GM12878 (cell line): ENCODE measurements around the gene RHOBTB1. TPM values are rescaled to one million over a fixed set of nuclear protein-coding genes. Genes with fewer than 3 reads are reported as not detected.

Source experiments
- ATAC-seq: fragments of 200-7000 bp; cut with Tn5 transposase; 3 replicates; pipeline ENCODE4 v1.9.1; 2020; ENCODE audit warnings: mild to moderate bottlenecking, moderate library complexity
- BruUV-seq: library from RNA; stranded (reverse); fragments of 400-500 nt; replicated peaks from 2 replicates; lab custom pipeline; 2021; lab: Mats Ljungman, UMichigan
- CTCF ChIA-PET: fragments of 300-600 bp; sonication (Branson Sonifier 250); formaldehyde crosslinking; extraction: SDS; loops from one replicate; lab custom pipeline; 2021; ENCODE audit warnings: inconsistent platforms; lab: Yijun Ruan, JAX
- POLR2A ChIA-PET: fragments of 350-600 bp; formaldehyde crosslinking; extraction: SDS; loops from one replicate; lab custom pipeline; 2021; ENCODE audit warnings: inconsistent platforms; lab: Charles Lee
- RAD21 ChIA-PET: fragments of 300-600 bp; sonication (Branson Sonifier 250); formaldehyde crosslinking; loops from one replicate; lab custom pipeline; 2023; ENCODE audit warnings: antibody characterized with exemption; ENCODE audit not compliant: unreplicated experiment; lab: Charles Lee
- SMC1A ChIA-PET: fragments of 300-600 bp; sonication (Branson Sonifier 250); formaldehyde crosslinking; loops from one replicate; lab custom pipeline; 2023; ENCODE audit not compliant: unreplicated experiment, uncharacterized antibody; lab: Charles Lee
- DNase-seq: peaks from one replicate; pipeline ENCODE4 v3.0.0-alpha.2; 2011; ENCODE audit warnings: low read depth, low spot score
- FAIRE-seq: peaks from 3 replicates; lab custom pipeline; 2011; peaks lifted over from hg19 to GRCh38; lab: Jason Lieb, UNC
- H2AFZ ChIP-seq: 2 replicates; pipeline ENCODE4 v1.6.0; 2011; ENCODE audit warnings: low read depth, low read length, control low read depth; ENCODE audit not compliant: control insufficient read depth
- H3K27ac ChIP-seq: 2 replicates; pipeline ENCODE4 v1.5.1; 2011; ENCODE audit warnings: control low read depth; ENCODE audit not compliant: control insufficient read depth, insufficient read depth
- H3K27me3 ChIP-seq, 2 experiments: replicated peaks in 1 of 2; 2 replicates each; pipeline versions ENCODE4 v1.6.0 to v1.6.1; 2011; ENCODE audit warnings: low read length in 1 of 2; ENCODE audit not compliant: control insufficient read depth in 2 of 2, insufficient read depth in 2 of 2
- H3K36me3 ChIP-seq, 2 experiments: 2 replicates each; pipeline ENCODE4 v1.5.1; 2011; ENCODE audit warnings: low read length in 1 of 2; ENCODE audit not compliant: control insufficient read depth in 2 of 2, insufficient read depth in 2 of 2
- H3K4me1 ChIP-seq: 2 replicates; pipeline ENCODE4 v1.6.1; 2011; ENCODE audit warnings: mild to moderate bottlenecking, low read length, moderate library complexity, mixed read lengths; ENCODE audit not compliant: control insufficient read depth, insufficient read depth
- H3K4me2 ChIP-seq: 2 replicates; pipeline ENCODE4 v1.6.0; 2011; ENCODE audit warnings: control low read depth; ENCODE audit not compliant: control insufficient read depth, insufficient read depth
- H3K4me3 ChIP-seq: fragments of 200-600 bp; sonication (generic); 2 replicates; pipeline ENCODE4 v1.5.1; 2016
- H3K79me2 ChIP-seq: 2 replicates; pipeline ENCODE4 v1.6.0; 2011; ENCODE audit warnings: low read length; ENCODE audit not compliant: control insufficient read depth, insufficient read depth
- H3K9ac ChIP-seq: 2 replicates; pipeline ENCODE4 v1.8.0; 2011; ENCODE audit warnings: low read length, control low read depth, mixed read lengths; ENCODE audit not compliant: control insufficient read depth, insufficient read depth
- H3K9me3 ChIP-seq: replicated peaks from 3 replicates; pipeline ENCODE4 v1.5.1; 2011; ENCODE audit warnings: mild to moderate bottlenecking, low read length; ENCODE audit not compliant: control insufficient read depth, insufficient read depth
- H4K20me1 ChIP-seq: 2 replicates; pipeline ENCODE4 v1.6.0; 2011; ENCODE audit not compliant: control insufficient read depth, insufficient read depth
- CBFB ChIP-seq: IDR thresholded peaks from 2 replicates; pipeline ENCODE4 v1.6.1; 2016; ENCODE audit warnings: antibody characterized with exemption, low read depth
- CREM ChIP-seq: IDR thresholded peaks from 2 replicates; pipeline ENCODE4 v1.6.1; 2014; ENCODE audit warnings: antibody characterized with exemption, low read depth
- HDGF ChIP-seq: fragments of 450-650 bp; IDR thresholded peaks from 2 replicates; pipeline ENCODE4 v1.6.1; 2016; ENCODE audit warnings: antibody characterized with exemption
- IKZF1 ChIP-seq: fragments of 450-650 bp; conservative IDR thresholded peaks from 2 replicates; pipeline ENCODE4 v1.6.1; 2017; ENCODE audit warnings: antibody characterized with exemption, mild to moderate bottlenecking
- MEF2A ChIP-seq: IDR thresholded peaks from 2 replicates; pipeline ENCODE4 v1.6.1; 2011; ENCODE audit warnings: low read depth, mild to moderate bottlenecking, low read length, moderate library complexity; ENCODE audit not compliant: insufficient read depth
- NR2F1 ChIP-seq: fragments of 450-650 bp; conservative IDR thresholded peaks from 2 replicates; pipeline ENCODE4 v1.6.1; 2017; ENCODE audit warnings: mild to moderate bottlenecking
- RCOR1 ChIP-seq: conservative IDR thresholded peaks from 2 replicates; pipeline ENCODE4 v1.6.1; 2012; ENCODE audit warnings: low read depth, low read length, improper control_type of control experiment
- TAF1 ChIP-seq: IDR thresholded peaks from 2 replicates; pipeline ENCODE4 v1.6.1; 2011; ENCODE audit warnings: mild to moderate bottlenecking, low read depth, low read length, borderline replicate concordance
- WGBS: methylation state at CpG from one replicate; pipeline ENCODE4 v1.1.6; 2016; ENCODE audit warnings: low lambda C conversion rate; ENCODE audit not compliant: insufficient replicate concordance, insufficient coverage; ENCODE audit errors: missing lambda C conversion rate; 5-methylcytosine and 5-hydroxymethylcytosine counted together
- in situ Hi-C: fragments of 300-500 bp; cut with MboI; formaldehyde crosslinking; loops from 9 replicates; pipeline ENCODE4 v1.14.3; 2018; ENCODE audit warnings: mixed read lengths
- intact Hi-C: fragments of 100-400 bp; cut with micrococcal nuclease; formaldehyde crosslinking; loops from one replicate; pipeline ENCODE4 v1.14.2; 2022; ENCODE audit not compliant: unreplicated experiment
- polyA plus RNA-seq, 11 experiments: library from polyadenylated mRNA; depleted of rRNA in 4 of 11; unstranded in 6 of 11; stranded (reverse) in 5 of 11; fragments of >200 nt; fragmentation: Nextera tagmentation in 4 of 11; fragmentation: Illumina TruSeq in 1 of 11; extraction: Ambion mirVana in 4 of 11; extraction: Trizol in 1 of 11; gene quantifications; 1 replicate in 1 of 11; 2 replicates in 10 of 11; pipeline versions ENCODE4 v1.2.1 to v1.2.3, GENCODE V29; 2011 to 2016; ENCODE audit warnings: inconsistent platforms in 2 of 11, missing spikeins in 2 of 11, low read depth in 1 of 11
- total RNA-seq, 4 experiments: library from RNA; depleted of rRNA in 3 of 4; stranded (reverse); fragments of >200 nt in 3 of 4; fragmentation: Illumina TruSeq in 1 of 4; extraction: Trizol in 1 of 4; gene quantifications; 2 replicates each; pipeline versions ENCODE4 v1.2.1 to v1.2.3, GENCODE V29; 2013 to 2021
- TF ChIP-seq, protein P1 (sequence below): fragments of 450-650 bp; formaldehyde crosslinking; IDR thresholded peaks from 2 replicates; pipeline ENCODE4 v1.5.0; 2022; ENCODE audit warnings: mild to moderate bottlenecking, missing genetic modification characterization

The RHOBTB1 gene
- total and polyA plus RNA-seq, 10 of the 15 experiments (the other 5 are each of a cell fraction or from before 2014, with no cell fraction given), result not detected

DNA sequence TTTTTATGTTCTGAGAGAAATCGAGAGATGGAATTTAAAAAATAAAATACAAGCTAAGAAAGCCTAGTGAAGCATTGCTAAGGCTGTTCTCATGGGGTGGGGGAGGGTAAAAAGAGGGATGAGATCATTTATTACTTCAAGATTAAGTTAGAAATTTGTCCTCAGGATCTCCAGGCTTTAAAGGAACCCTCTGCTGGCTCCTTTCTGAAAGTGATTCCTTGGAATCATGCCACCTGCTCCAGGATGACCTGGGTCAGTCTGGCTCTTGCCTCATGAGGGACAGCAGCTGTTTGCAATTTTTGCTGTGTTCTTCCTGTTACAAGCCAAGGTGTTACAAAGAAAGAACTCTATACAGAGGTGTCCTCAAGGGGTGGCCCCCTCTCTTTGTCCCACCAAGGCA lies 95.9 kb downstream of the RHOBTB1 start:
- 0% methylated on average over 1 of the region's 1 CpG for WGBS
- POLR2A ChIA-PET, result no interaction called here
- in situ Hi-C loops, result no loop called here
- no peaks in the 10 kb centered on the region for H3K36me3 ChIP-seq
- no peak overlapping the region for H3K27ac ChIP-seq
- DNase-seq (no peak), ATAC-seq (no peak), FAIRE-seq (no peak)
- H3K4me2 ChIP-seq, result no peak overlapping the region
- H3K27me3 ChIP-seq, result no peaks in the 10 kb centered on the region
- no peak for TF ChIP-seq CREM
- TF ChIP-seq NR2F1, result no peak
- TF ChIP-seq TAF1, result no peak
- no peak for TF ChIP-seq MEF2A
- no peak for TF ChIP-seq CBFB
- TF ChIP-seq, protein P1, sequence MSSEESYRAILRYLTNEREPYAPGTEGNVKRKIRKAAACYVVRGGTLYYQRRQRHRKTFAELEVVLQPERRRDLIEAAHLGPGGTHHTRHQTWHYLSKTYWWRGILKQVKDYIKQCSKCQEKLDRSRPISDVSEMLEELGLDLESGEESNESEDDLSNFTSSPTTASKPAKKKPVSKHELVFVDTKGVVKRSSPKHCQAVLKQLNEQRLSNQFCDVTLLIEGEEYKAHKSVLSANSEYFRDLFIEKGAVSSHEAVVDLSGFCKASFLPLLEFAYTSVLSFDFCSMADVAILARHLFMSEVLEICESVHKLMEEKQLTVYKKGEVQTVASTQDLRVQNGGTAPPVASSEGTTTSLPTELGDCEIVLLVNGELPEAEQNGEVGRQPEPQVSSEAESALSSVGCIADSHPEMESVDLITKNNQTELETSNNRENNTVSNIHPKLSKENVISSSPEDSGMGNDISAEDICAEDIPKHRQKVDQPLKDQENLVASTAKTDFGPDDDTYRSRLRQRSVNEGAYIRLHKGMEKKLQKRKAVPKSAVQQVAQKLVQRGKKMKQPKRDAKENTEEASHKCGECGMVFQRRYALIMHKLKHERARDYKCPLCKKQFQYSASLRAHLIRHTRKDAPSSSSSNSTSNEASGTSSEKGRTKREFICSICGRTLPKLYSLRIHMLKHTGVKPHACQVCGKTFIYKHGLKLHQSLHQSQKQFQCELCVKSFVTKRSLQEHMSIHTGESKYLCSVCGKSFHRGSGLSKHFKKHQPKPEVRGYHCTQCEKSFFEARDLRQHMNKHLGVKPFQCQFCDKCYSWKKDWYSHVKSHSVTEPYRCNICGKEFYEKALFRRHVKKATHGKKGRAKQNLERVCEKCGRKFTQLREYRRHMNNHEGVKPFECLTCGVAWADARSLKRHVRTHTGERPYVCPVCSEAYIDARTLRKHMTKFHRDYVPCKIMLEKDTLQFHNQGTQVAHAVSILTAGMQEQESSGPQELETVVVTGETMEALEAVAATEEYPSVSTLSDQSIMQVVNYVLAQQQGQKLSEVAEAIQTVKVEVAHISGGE, result no peak
- TF ChIP-seq IKZF1, result no peak
- no peak for TF ChIP-seq HDGF
- no peak for TF ChIP-seq RCOR1
- H3K9ac ChIP-seq, result no peak overlapping the region
- H3K4me3 ChIP-seq, result no peak overlapping the region
- no TSS peak for BruUV-seq
- SMC1A ChIA-PET, result interaction anchor here (0.6 kb wide), 1 partner anchor 34 kb away, joined by 3 read pairs; no protein-coding TSS in a partner anchor
- no peaks in the 10 kb centered on the region for H3K4me1 ChIP-seq
- no peaks in the 10 kb centered on the region for H3K79me2 ChIP-seq
- no peak overlapping the region for H2AFZ ChIP-seq
- RAD21 ChIA-PET, result no interaction called here
- CTCF ChIA-PET, result no interaction called here
- no peaks in the 10 kb centered on the region for H4K20me1 ChIP-seq
- H3K9me3 ChIP-seq, result no peaks in the 10 kb centered on the region
- intact Hi-C loops, result no loop called here
